GM12878 (cell line): ENCODE results near the gene MRPL27. TPM values are rescaled to one million over a fixed set of nuclear protein-coding genes. Genes with fewer than 3 reads are reported as not detected.
A peak's percentile ranks its signal among the peaks of the same experiment; 100 is the strongest.

Experiments used
- ATAC-seq: fragments of 200-7000 bp; cut with Tn5 transposase; 3 replicates; pipeline ENCODE4 v1.9.1; 2020; ENCODE audit warnings: mild to moderate bottlenecking, moderate library complexity
- BruUV-seq: library from RNA; stranded (reverse); fragments of 400-500 nt; replicated peaks from 2 replicates; lab custom pipeline; 2021; lab: Mats Ljungman, UMichigan
- CTCF ChIA-PET: fragments of 300-600 bp; sonication (Branson Sonifier 250); formaldehyde crosslinking; extraction: SDS; loops from one replicate; lab custom pipeline; 2021; ENCODE audit warnings: inconsistent platforms; lab: Yijun Ruan, JAX
- POLR2A ChIA-PET: fragments of 350-600 bp; formaldehyde crosslinking; extraction: SDS; loops from one replicate; lab custom pipeline; 2021; ENCODE audit warnings: inconsistent platforms; lab: Charles Lee
- RAD21 ChIA-PET: fragments of 300-600 bp; sonication (Branson Sonifier 250); formaldehyde crosslinking; loops from one replicate; lab custom pipeline; 2023; ENCODE audit warnings: antibody characterized with exemption; ENCODE audit not compliant: unreplicated experiment; lab: Charles Lee
- SMC1A ChIA-PET: fragments of 300-600 bp; sonication (Branson Sonifier 250); formaldehyde crosslinking; loops from one replicate; lab custom pipeline; 2023; ENCODE audit not compliant: unreplicated experiment, uncharacterized antibody; lab: Charles Lee
- DNase-seq: peaks from one replicate; pipeline ENCODE4 v3.0.0-alpha.2; 2011; ENCODE audit warnings: low read depth, low spot score
- FAIRE-seq: peaks from 3 replicates; lab custom pipeline; 2011; peaks lifted over from hg19 to GRCh38; lab: Jason Lieb, UNC
- H2AFZ ChIP-seq: 2 replicates; pipeline ENCODE4 v1.6.0; 2011; ENCODE audit warnings: low read depth, low read length, control low read depth; ENCODE audit not compliant: control insufficient read depth
- H3K27ac ChIP-seq: 2 replicates; pipeline ENCODE4 v1.5.1; 2011; ENCODE audit warnings: control low read depth; ENCODE audit not compliant: control insufficient read depth, insufficient read depth
- H3K27me3 ChIP-seq, 2 experiments: replicated peaks in 1 of 2; 2 replicates each; pipeline versions ENCODE4 v1.6.0 to v1.6.1; 2011; ENCODE audit warnings: low read length in 1 of 2; ENCODE audit not compliant: control insufficient read depth in 2 of 2, insufficient read depth in 2 of 2
- H3K36me3 ChIP-seq, 2 experiments: 2 replicates each; pipeline ENCODE4 v1.5.1; 2011; ENCODE audit warnings: low read length in 1 of 2; ENCODE audit not compliant: control insufficient read depth in 2 of 2, insufficient read depth in 2 of 2
- H3K4me1 ChIP-seq: 2 replicates; pipeline ENCODE4 v1.6.1; 2011; ENCODE audit warnings: mild to moderate bottlenecking, low read length, moderate library complexity, mixed read lengths; ENCODE audit not compliant: control insufficient read depth, insufficient read depth
- H3K4me2 ChIP-seq: 2 replicates; pipeline ENCODE4 v1.6.0; 2011; ENCODE audit warnings: control low read depth; ENCODE audit not compliant: control insufficient read depth, insufficient read depth
- H3K4me3 ChIP-seq: fragments of 200-600 bp; sonication (generic); 2 replicates; pipeline ENCODE4 v1.5.1; 2016
- H3K79me2 ChIP-seq: 2 replicates; pipeline ENCODE4 v1.6.0; 2011; ENCODE audit warnings: low read length; ENCODE audit not compliant: control insufficient read depth, insufficient read depth
- H3K9ac ChIP-seq: 2 replicates; pipeline ENCODE4 v1.8.0; 2011; ENCODE audit warnings: low read length, control low read depth, mixed read lengths; ENCODE audit not compliant: control insufficient read depth, insufficient read depth
- H3K9me3 ChIP-seq: replicated peaks from 3 replicates; pipeline ENCODE4 v1.5.1; 2011; ENCODE audit warnings: mild to moderate bottlenecking, low read length; ENCODE audit not compliant: control insufficient read depth, insufficient read depth
- H4K20me1 ChIP-seq: 2 replicates; pipeline ENCODE4 v1.6.0; 2011; ENCODE audit not compliant: control insufficient read depth, insufficient read depth
- CREM ChIP-seq: IDR thresholded peaks from 2 replicates; pipeline ENCODE4 v1.6.1; 2014; ENCODE audit warnings: antibody characterized with exemption, low read depth
- CUX1 ChIP-seq: IDR thresholded peaks from 2 replicates; pipeline ENCODE4 v1.6.1; 2012; ENCODE audit warnings: improper control_type of control experiment, low read depth, low read length; ENCODE audit not compliant: insufficient replicate concordance
- E2F4 ChIP-seq: IDR thresholded peaks from 2 replicates; pipeline ENCODE4 v1.6.1; 2012; ENCODE audit warnings: low read depth, low read length, improper control_type of control experiment
- IKZF1 ChIP-seq: fragments of 450-650 bp; conservative IDR thresholded peaks from 2 replicates; pipeline ENCODE4 v1.6.1; 2017; ENCODE audit warnings: antibody characterized with exemption, mild to moderate bottlenecking
- JUNB ChIP-seq: IDR thresholded peaks from 2 replicates; pipeline ENCODE4 v1.6.1; 2016; ENCODE audit warnings: antibody characterized with exemption, mild to moderate bottlenecking
- KLF5 ChIP-seq: fragments of 450-650 bp; IDR thresholded peaks from 2 replicates; pipeline ENCODE4 v1.6.1; 2014; ENCODE audit warnings: mild to moderate bottlenecking; ENCODE audit not compliant: partially characterized antibody
- MTA3 ChIP-seq: IDR thresholded peaks from 2 replicates; pipeline ENCODE4 v1.6.1; 2012; ENCODE audit warnings: low read length, inconsistent platforms, borderline replicate concordance
- RB1 ChIP-seq: fragments of 450-650 bp; formaldehyde crosslinking; IDR thresholded peaks from 2 replicates; pipeline ENCODE4 v1.6.1; 2017; ENCODE audit warnings: mild to moderate bottlenecking, borderline replicate concordance
- RELB ChIP-seq: fragments of 450-650 bp; IDR thresholded peaks from 2 replicates; pipeline ENCODE4 v1.6.1; 2017; ENCODE audit warnings: low read depth, mild to moderate bottlenecking, moderate library complexity
- SKIL ChIP-seq: fragments of 450-650 bp; IDR thresholded peaks from 2 replicates; pipeline ENCODE4 v1.6.1; 2017; ENCODE audit warnings: mild to moderate bottlenecking, low read depth, inconsistent platforms; ENCODE audit not compliant: poor library complexity, severe bottlenecking
- SREBF1 ChIP-seq: IDR thresholded peaks from 2 replicates; pipeline ENCODE4 v1.6.1; 2012; ENCODE audit warnings: mild to moderate bottlenecking, low read length
- ZNF384 ChIP-seq: IDR thresholded peaks from 2 replicates; pipeline ENCODE4 v1.6.1; 2012; ENCODE audit warnings: low read depth, mild to moderate bottlenecking, low read length, improper control_type of control experiment, borderline replicate concordance
- WGBS: methylation state at CpG from one replicate; pipeline ENCODE4 v1.1.6; 2016; ENCODE audit warnings: low lambda C conversion rate; ENCODE audit not compliant: insufficient replicate concordance, insufficient coverage; ENCODE audit errors: missing lambda C conversion rate; 5-methylcytosine and 5-hydroxymethylcytosine counted together
- in situ Hi-C: fragments of 300-500 bp; cut with MboI; formaldehyde crosslinking; loops from 9 replicates; pipeline ENCODE4 v1.14.3; 2018; ENCODE audit warnings: mixed read lengths
- intact Hi-C: fragments of 100-400 bp; cut with micrococcal nuclease; formaldehyde crosslinking; loops from one replicate; pipeline ENCODE4 v1.14.2; 2022; ENCODE audit not compliant: unreplicated experiment
- polyA plus RNA-seq, 11 experiments: library from polyadenylated mRNA; depleted of rRNA in 4 of 11; unstranded in 6 of 11; stranded (reverse) in 5 of 11; fragments of >200 nt; fragmentation: Nextera tagmentation in 4 of 11; fragmentation: Illumina TruSeq in 1 of 11; extraction: Ambion mirVana in 4 of 11; extraction: Trizol in 1 of 11; gene quantifications; 1 replicate in 1 of 11; 2 replicates in 10 of 11; pipeline versions ENCODE4 v1.2.1 to v1.2.3, GENCODE V29; 2011 to 2016; ENCODE audit warnings: inconsistent platforms in 2 of 11, missing spikeins in 2 of 11, low read depth in 1 of 11
- total RNA-seq, 4 experiments: library from RNA; depleted of rRNA in 3 of 4; stranded (reverse); fragments of >200 nt in 3 of 4; fragmentation: Illumina TruSeq in 1 of 4; extraction: Trizol in 1 of 4; gene quantifications; 2 replicates each; pipeline versions ENCODE4 v1.2.1 to v1.2.3, GENCODE V29; 2013 to 2021

The MRPL27 gene
- total and polyA plus RNA-seq, 10 of the 15 experiments (the other 5 are each of a cell fraction or from before 2014, with no cell fraction given): 83.0 to 390 (median 131) TPM

GRCh38 chr17:50421308-50422051 is 48.5 kb upstream of the MRPL27 start:
- no peaks in the 10 kb centered on the region for H3K36me3 ChIP-seq
- intact Hi-C loops (loop anchor here (1.0 kb wide), 1 partner anchor 24 kb away; the partner anchor contains the start of gene LRRC59), in situ Hi-C loops (no loop called here)
- 33% methylated on average over 3 of the region's 3 CpGs for WGBS
- peak; percentile 50 for ATAC-seq
- no peaks in the 10 kb centered on the region for H3K27me3 ChIP-seq
- peak overlapping the region; percentile 39; the same call in 1 of the 2 replicates for H3K4me3 ChIP-seq
- peak overlapping the region; percentile 36 for H3K9ac ChIP-seq
- ChIA-PET SMC1A (interaction anchor here (0.6 to 2.6 kb wide), 11 partner anchors 8 to 330 kb away, joined by 3 to 22 read pairs (median 4); partner anchors contain the start of gene LRRC59), POLR2A (interaction anchor here (0.5 to 2.4 kb wide), 13 partner anchors 9 to 702 kb away, joined by 3 to 31 read pairs (median 4); partner anchors contain the start of genes LRRC59 and PPP1R9B), RAD21 (interaction anchor here (0.6 to 2.4 kb wide), 8 partner anchors 9 to 251 kb away, joined by 3 to 14 read pairs (median 4); partner anchors contain the start of gene LRRC59), CTCF (interaction anchor here (0.7 to 3.9 kb wide), 13 partner anchors 8 to 59 kb away, joined by 3 to 50 read pairs (median 4); partner anchors contain the start of gene LRRC59)
- no peaks in the 10 kb centered on the region for H3K9me3 ChIP-seq
- peak overlapping the region; percentile 80 for H3K27ac ChIP-seq
- H2AFZ ChIP-seq: peak overlapping the region; percentile 96
- H4K20me1 ChIP-seq: no peaks in the 10 kb centered on the region
- no peaks in the 10 kb centered on the region for H3K79me2 ChIP-seq
- no peak for FAIRE-seq
- H3K4me1 ChIP-seq: peaks cover 22% of the 10 kb centered on the region
- no TSS peak for BruUV-seq
- DNase-seq: no peak
- H3K4me2 ChIP-seq: peak overlapping the region; percentile 77
- TF ChIP-seq E2F4 (no peak), CUX1 (no peak), ZNF384 (peak; percentile 93), SKIL (peak; percentile 74), IKZF1 (no peak), RB1 (no peak), SREBF1 (no peak), JUNB (peak; percentile 57), RELB (no peak), MTA3 (no peak), CREM (0 out of 2 replicates have a peak, but pooled peaks have one; percentile 9), KLF5 (no peak)
